ENCODE measurements around the gene FBXO39. TPM values are rescaled to one million over a fixed set of nuclear protein-coding genes. Genes with fewer than 3 reads are reported as not detected.

Gene FBXO39
- total RNA-seq (2022; extraction: Qiagen RNA extraction), result not detected in 5 replicates

DNA sequence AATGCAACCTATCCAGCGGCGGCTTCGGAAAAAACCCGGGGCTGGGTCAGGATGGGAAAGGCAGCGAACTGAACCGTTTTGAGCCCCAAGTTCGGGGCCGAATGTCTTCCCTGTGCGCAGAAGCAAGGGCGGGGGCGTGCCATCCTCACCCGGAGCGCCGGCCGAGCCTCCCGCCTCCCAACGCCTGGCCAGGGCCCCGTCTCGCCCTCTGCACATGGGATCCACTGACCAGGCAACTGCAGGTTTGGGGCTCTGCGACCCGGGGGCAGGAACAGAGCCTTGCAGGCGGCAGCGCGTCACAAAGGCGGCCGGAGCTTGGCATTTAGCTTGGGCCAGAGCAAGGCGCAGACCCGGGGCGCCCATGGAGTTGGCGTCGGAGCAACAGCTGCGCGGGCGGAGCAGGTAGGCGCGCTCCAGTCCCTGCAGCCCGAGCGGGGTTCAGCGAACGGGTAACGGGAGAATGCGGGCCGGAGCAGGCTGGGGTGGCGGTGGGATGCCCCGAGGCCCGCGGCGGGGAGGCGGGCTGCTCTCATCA lies at the start of gene FBXO39:
Gene FBXO39, plus strand, starts transcription at position 345 of the 535 bp plus-strand sequence. CDS start 3,654 bp downstream, outside the sequence.

GRCh38 chr17:6755731-6756184 lies 20.3 kb upstream of the FBXO39 start, which contains the start of gene XAF1:
Gene XAF1 (plus strand): TSS chr17:6756046. CDS start chr17:6756079, 33 bp downstream.

GRCh38 chr17:6831661-6832263 lies 55.7 kb downstream of the FBXO39 start, which contains the start of gene TEKT1:
Gene TEKT1 (minus strand): TSS chr17:6831729. CDS start chr17:6830376, 1,353 bp downstream.

Other genes starting within 250 kb of the FBXO39 start
- 1.7 to 2.8 TPM (median 2.1 TPM) in 5 replicates for gene PITPNM3, start 219.7 kb upstream of the FBXO39 start, total RNA-seq (2022; extraction: Qiagen RNA extraction)
- 19.5 to 22.4 TPM (median 20.3 TPM) in 5 replicates for gene KIAA0753, start 135.5 kb upstream of the FBXO39 start, total RNA-seq (2022; extraction: Qiagen RNA extraction)
- 410 to 467 TPM (median 430 TPM) in 5 replicates for gene TXNDC17, start 135.2 kb upstream of the FBXO39 start, total RNA-seq (2022; extraction: Qiagen RNA extraction)
- gene MED31, start 124.6 kb upstream of the FBXO39 start, total RNA-seq (2022; extraction: Qiagen RNA extraction), result 18.2 to 34.0 TPM (median 30.4 TPM) in 5 replicates
- gene C17orf100, start 124.5 kb upstream of the FBXO39 start, total RNA-seq (2022; extraction: Qiagen RNA extraction), result 1.8 to 3.3 TPM (median 2.8 TPM) in 5 replicates
- 0.13 to 0.47 TPM (median 0.15 TPM) in 5 replicates for gene SLC13A5, start 62.8 kb upstream of the FBXO39 start, total RNA-seq (2022; extraction: Qiagen RNA extraction)
- gene XAF1, start 20.2 kb upstream of the FBXO39 start, total RNA-seq (2022; extraction: Qiagen RNA extraction), result not detected in 5 replicates
- 0.03 to 0.27 TPM (median 0.16 TPM) in 5 replicates for gene TEKT1, start 55.5 kb downstream of the FBXO39 start, total RNA-seq (2022; extraction: Qiagen RNA extraction)
- gene ALOX12, start 219.8 kb downstream of the FBXO39 start, total RNA-seq (2022; extraction: Qiagen RNA extraction), result not detected in 5 replicates
- gene RNASEK, start 236.4 kb downstream of the FBXO39 start, total RNA-seq (2022; extraction: Qiagen RNA extraction), result 435 to 504 TPM (median 443 TPM) in 5 replicates
- not detected in 5 replicates for gene BCL6B, start 246.8 kb downstream of the FBXO39 start, total RNA-seq (2022; extraction: Qiagen RNA extraction)

Measured in A549 treated with Hydrocortisone at 1 μM for 4 hours (cell line).